SU-DHL-6 (cell line): ENCODE data around the gene FMNL3.
A peak's percentile ranks its signal among the peaks of the same experiment; 100 is the strongest.

Experiments
- H2AFZ ChIP-seq: fragments of 200-600 bp; sonication (generic); 2 replicates; pipeline ENCODE4 v1.6.1; 2014; ENCODE audit warnings: low read depth, mild to moderate bottlenecking, moderate library complexity, mixed read lengths, antibody characterized with exemption, low read length; ENCODE audit not compliant: severe bottlenecking
- H3F3A ChIP-seq: fragments of 200-600 bp; shearing (Covaris generic); 2 replicates; pipeline ENCODE4 v1.6.0; 2016; ENCODE audit warnings: antibody characterized with exemption, mild to moderate bottlenecking; ENCODE audit not compliant: insufficient read depth
- H3K27ac ChIP-seq: fragments of 200-600 bp; sonication (generic); 2 replicates; pipeline ENCODE4 v1.5.1; 2016; ENCODE audit warnings: low read depth, mild to moderate bottlenecking, low read length, moderate library complexity, mixed read lengths
- H3K27me3 ChIP-seq: fragments of 200-600 bp; sonication (generic), shearing (Covaris generic); 2 replicates; pipeline ENCODE4 v1.6.0; 2014; ENCODE audit warnings: mild to moderate bottlenecking, low read length
- H3K36me3 ChIP-seq: fragments of 200-600 bp; sonication (generic); 2 replicates; pipeline ENCODE4 v1.6.1; 2014; ENCODE audit warnings: mild to moderate bottlenecking, low read length, mixed read lengths
- H3K4me2 ChIP-seq: fragments of 300-600, 200-600 bp; shearing (Covaris generic), sonication (generic); 2 replicates; pipeline ENCODE4 v1.6.0; 2014; ENCODE audit warnings: low read length, low read depth, mild to moderate bottlenecking; ENCODE audit not compliant: poor library complexity, severe bottlenecking
- H3K4me3 ChIP-seq: fragments of 200-600 bp; sonication (generic); 2 replicates; pipeline ENCODE4 v1.5.1; 2014; ENCODE audit warnings: antibody characterized with exemption, low read length, mild to moderate bottlenecking, mixed read lengths; ENCODE audit not compliant: insufficient read depth, poor library complexity, severe bottlenecking
- H3K79me2 ChIP-seq: fragments of 200-600 bp; sonication (generic); 2 replicates; pipeline ENCODE4 v1.6.1; 2014; ENCODE audit warnings: mild to moderate bottlenecking, low read length, moderate library complexity; ENCODE audit not compliant: insufficient read depth
- H3K9ac ChIP-seq: fragments of 200-600 bp; sonication (generic); 2 replicates; pipeline ENCODE4 v1.7.0; 2014; ENCODE audit warnings: mild to moderate bottlenecking, low read length
- H3K9me2 ChIP-seq: fragments of 200-600 bp; sonication (generic); replicated peaks from 2 replicates; pipeline ENCODE4 v1.6.1; 2014; ENCODE audit warnings: low read length; ENCODE audit not compliant: insufficient read depth
- H3K9me3 ChIP-seq: fragments of 200-600 bp; sonication (generic); 2 replicates; pipeline ENCODE4 v1.6.1; 2014; ENCODE audit warnings: low read length, mixed read lengths; ENCODE audit not compliant: insufficient read depth
- H4K20me1 ChIP-seq: fragments of 200-600 bp; sonication (generic); 2 replicates; pipeline ENCODE4 v1.6.1; 2014; ENCODE audit warnings: low read depth, mild to moderate bottlenecking, antibody characterized with exemption, low read length, moderate library complexity, mixed read lengths
- CTCF ChIP-seq: fragments of 200-600 bp; sonication (generic); IDR thresholded peaks from one replicate; pipeline ENCODE4 v1.5.1; 2017; ENCODE audit warnings: antibody characterized with exemption, mild to moderate bottlenecking, low read length, moderate library complexity; ENCODE audit not compliant: insufficient read depth, poor library complexity, severe bottlenecking
- EZH2phosphoT487 ChIP-seq: fragments of 200-600 bp; sonication (generic), shearing (Covaris generic); conservative IDR thresholded peaks from 2 replicates; pipeline ENCODE4 v1.6.1; 2018; ENCODE audit warnings: mild to moderate bottlenecking, antibody characterized with exemption, low read length, moderate library complexity, mixed read lengths

The FMNL3 gene

GRCh38 chr12:49673446-49674317 lies 33.5 kb downstream of the FMNL3 start:
- Histone ChIP-seq H3K27ac (no peak overlapping the region), H3F3A (peaks cover 23% of the 10 kb centered on the region), H3K36me3 (no peaks in the 10 kb centered on the region), H3K9ac (no peak overlapping the region), H3K27me3 (no peaks in the 10 kb centered on the region), H3K79me2 (0 out of 2 replicates have a peak, but pooled peaks cover 4% of the 10 kb centered on the region), H3K4me2 (no peak overlapping the region), H3K9me2 (no peaks in the 10 kb centered on the region), H3K9me3 (no peaks in the 10 kb centered on the region), H3K4me3 (no peak overlapping the region), H4K20me1 (no peaks in the 10 kb centered on the region), H2AFZ (no peak overlapping the region)
- TF ChIP-seq CTCF (no peak), EZH2phosphoT487 (no peak)

GRCh38 chr12:49672301-49673217 lies 34.6 kb downstream of the FMNL3 start:
- Histone ChIP-seq H2AFZ (no peak overlapping the region), H3K79me2 (0 out of 2 replicates have a peak, but pooled peaks cover 4% of the 10 kb centered on the region), H3K4me3 (no peak overlapping the region), H3K27me3 (no peaks in the 10 kb centered on the region), H3K4me2 (no peak overlapping the region), H3K27ac (peak overlapping the region; percentile 87; the same call in 1 of the 2 replicates), H3F3A (peaks cover 23% of the 10 kb centered on the region), H3K9ac (0 out of 2 replicates have a peak overlapping the region, but pooled peaks have one; percentile 47), H4K20me1 (no peaks in the 10 kb centered on the region), H3K9me2 (no peaks in the 10 kb centered on the region), H3K36me3 (no peaks in the 10 kb centered on the region), H3K9me3 (no peaks in the 10 kb centered on the region)
- TF ChIP-seq CTCF (no peak), EZH2phosphoT487 (no peak)

DNA sequence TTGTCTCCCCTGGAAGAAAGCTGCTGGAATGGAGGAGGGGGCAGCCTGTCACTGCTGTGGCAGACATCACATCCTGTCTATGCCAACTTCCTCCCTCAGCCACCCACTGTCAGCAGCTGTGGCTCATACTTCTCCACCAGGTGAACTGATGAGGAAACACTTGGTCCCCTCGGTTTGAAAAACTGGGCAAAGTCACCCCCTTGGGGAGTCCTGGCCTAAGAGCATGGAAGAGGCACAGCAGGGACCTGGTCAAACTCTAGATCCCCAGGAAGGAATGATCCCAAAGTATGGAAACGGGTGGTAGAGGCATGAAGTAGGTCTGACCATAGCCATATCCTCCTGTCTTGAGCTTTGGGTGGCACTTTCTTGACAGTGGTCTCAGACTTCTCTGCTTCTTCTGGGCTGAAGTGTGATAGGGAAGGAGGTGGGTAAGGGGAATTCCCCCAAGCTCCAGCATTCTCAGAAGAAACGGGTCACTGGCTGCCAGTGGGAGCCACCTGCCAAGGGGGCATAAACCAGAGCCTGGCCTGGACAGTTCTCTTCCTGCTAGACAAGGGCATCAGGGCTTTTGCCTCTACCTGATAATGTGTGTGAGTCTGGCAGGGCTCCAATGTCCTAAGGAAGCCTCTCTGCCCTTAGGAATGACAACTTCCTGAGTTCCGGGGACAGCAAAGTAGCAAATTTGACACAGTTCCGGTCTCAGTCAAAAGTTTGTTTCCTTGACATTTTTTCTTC lies 36.0 kb downstream of the FMNL3 start:
- no peak for TF ChIP-seq CTCF
- TF ChIP-seq EZH2phosphoT487, result no peak
- Histone ChIP-seq H3K4me2 (peak overlapping the region; percentile 50), H3K27ac (peak overlapping the region; percentile 87), H3K27me3 (no peaks in the 10 kb centered on the region), H3K36me3 (no peaks in the 10 kb centered on the region), H4K20me1 (no peaks in the 10 kb centered on the region), H3K9me3 (no peaks in the 10 kb centered on the region), H3K9ac (peak overlapping the region; percentile 47), H3K4me3 (no peak overlapping the region), H3K9me2 (no peaks in the 10 kb centered on the region), H3F3A (peaks cover 23% of the 10 kb centered on the region), H3K79me2 (0 out of 2 replicates have a peak, but pooled peaks cover 4% of the 10 kb centered on the region), H2AFZ (no peak overlapping the region)
